Cardiac fibroblast (primary cell): ENCODE measurements around the gene BTBD19.
"Not testable (repeated sequence)": the region's sequence is repeated elsewhere in the genome, so short reads cannot be mapped to it uniquely, and the experiment has no call there.

ENCODE experiments used
- DNase-seq, 2 donors: peaks; one replicate each; pipeline versions ENCODE4 v3.0.0 to v3.0.0-alpha.2; 2010; ENCODE audit warnings: low read depth in 2 of 2
- H3K4me3 ChIP-seq, 2 donors: replicated peaks in 1 of 2; 1 replicate in 1 of 2; 2 replicates in 1 of 2; pipeline ENCODE4 v1.5.1; 2011; ENCODE audit warnings: low read depth in 2 of 2, low read length in 2 of 2, mild to moderate bottlenecking in 2 of 2, moderate library complexity in 1 of 2
- CTCF ChIP-seq: IDR thresholded peaks from one replicate; pipeline ENCODE4 v1.5.1; 2011; ENCODE audit warnings: low read depth, mild to moderate bottlenecking, low read length, inconsistent platforms

BTBD19 gene

GRCh38 chr1:44830900-44831304 lies 22.6 kb downstream of the BTBD19 start:
- TF ChIP-seq CTCF: no peak
- no peak for DNase-seq
- H3K4me3 ChIP-seq: no peak overlapping the region

DNA sequence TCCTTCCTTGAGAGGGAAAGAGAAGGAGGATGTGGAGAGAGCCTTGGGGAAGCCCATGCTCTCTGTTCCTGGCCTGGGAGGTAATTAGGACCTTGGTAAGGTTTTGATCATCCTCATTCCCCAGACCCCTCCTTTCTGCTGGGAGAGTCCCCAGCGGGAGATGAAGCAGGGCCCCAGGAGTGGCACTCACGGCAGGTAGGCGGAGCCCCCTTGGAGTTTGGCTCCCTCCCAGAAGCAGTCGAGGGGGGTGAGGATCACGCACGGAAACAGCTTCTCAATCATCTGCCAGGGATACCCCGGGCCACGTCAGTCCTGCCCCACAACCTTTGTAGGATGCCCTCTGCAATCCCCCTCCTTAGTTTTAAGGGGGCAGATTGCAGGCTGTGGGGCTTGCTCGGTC lies 23.2 kb downstream of the BTBD19 start:
- DNase-seq: no peak
- no peak overlapping the region for H3K4me3 ChIP-seq
- no peak for TF ChIP-seq CTCF

- no peak overlapping the region for H3K4me3 ChIP-seq
- no peak for DNase-seq
Observed at GRCh38 chr1:44832056-44832705, 23.9 kb downstream of the BTBD19 start.

GRCh38 chr1:44834328-44834727 lies 26.0 kb downstream of the BTBD19 start:
- DNase-seq: no peak
- no peak overlapping the region for H3K4me3 ChIP-seq
- TF ChIP-seq CTCF: no peak

More at GRCh38 chr1:44832056-44832705, 23.9 kb downstream of the BTBD19 start:
- TF ChIP-seq CTCF: no peak

DNA sequence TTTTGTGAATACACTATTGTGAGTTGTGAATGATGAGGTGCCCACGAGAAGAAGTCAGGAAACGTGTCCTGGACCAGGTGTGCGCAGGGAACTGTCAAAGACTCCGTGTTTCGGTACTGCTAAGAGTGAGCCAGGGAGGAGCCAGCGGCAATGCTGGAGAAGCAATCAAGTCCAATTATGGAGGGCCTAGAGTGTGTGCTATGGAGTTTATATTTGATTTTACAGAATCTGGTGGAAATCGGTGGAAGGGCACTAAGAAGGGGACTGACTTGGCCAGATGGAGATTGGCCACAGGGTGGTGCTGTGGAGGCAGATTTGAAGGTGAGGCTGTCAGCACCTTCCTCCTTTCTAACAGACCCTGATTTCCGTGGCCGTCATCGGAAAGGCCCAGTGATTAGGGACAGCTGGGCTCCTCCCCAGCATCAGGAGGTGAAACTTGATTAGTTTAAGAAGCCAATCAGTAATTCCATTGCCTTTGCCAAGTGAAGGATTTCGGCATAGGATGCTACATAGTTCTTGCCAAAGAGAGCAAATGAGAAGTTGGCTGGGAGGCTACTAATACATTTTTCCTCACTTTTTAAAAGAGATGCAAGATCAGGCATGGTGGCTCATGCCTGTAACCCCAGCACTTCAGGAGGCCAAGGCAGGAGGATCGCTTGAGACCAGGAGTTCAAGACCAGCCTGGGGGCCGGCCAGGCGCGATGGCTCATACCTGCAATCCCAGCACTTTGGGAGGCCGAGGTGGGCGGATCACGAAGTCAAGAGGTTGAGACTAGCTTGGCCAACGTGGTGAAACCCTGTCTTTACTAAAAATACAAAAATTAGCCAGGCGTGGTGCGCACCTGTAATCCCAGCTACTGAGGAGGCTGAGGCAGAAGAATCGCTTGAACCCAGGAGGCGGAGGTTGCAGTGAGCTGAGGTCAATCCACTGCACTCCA lies 27.7 kb downstream of the BTBD19 start:
- DNase-seq: peak; percentile 91 to 92
- H3K4me3 ChIP-seq: no peak overlapping the region
- peak; percentile 89 for TF ChIP-seq CTCF

DNA sequence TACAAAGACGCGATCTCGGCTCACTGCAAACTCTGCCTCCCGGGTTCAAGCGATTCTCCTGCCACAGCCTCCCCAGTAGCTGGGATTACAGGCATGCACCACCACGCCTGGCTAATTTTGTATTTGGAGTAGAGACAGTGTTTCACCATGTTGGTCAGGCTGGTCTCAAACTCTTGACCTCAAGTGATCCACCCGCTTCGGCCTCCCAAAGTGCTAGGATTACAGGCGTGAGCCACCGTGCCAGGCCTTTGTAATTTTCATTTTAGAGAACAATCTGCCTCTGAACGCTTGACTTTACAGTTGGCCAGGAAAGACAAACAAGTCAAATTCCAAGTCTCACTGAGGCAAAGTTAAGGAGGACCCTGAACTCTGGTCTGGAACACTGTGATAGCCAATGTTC lies 30.0 kb downstream of the BTBD19 start:
- not testable (repeated sequence) for H3K4me3 ChIP-seq, DNase-seq

GRCh38 chr1:44839576-44839975 lies 31.3 kb downstream of the BTBD19 start:
- TF ChIP-seq CTCF: no peak
- H3K4me3 ChIP-seq: no peak overlapping the region
- no peak for DNase-seq
